Adrenal gland (tissue), 12 donors: Measurements from ENCODE around the gene ADISSP. TPM values are rescaled to one million over a fixed set of nuclear protein-coding genes. Genes with fewer than 3 reads are reported as not detected.
A peak's percentile ranks its signal among the peaks of the same experiment; 100 is the strongest.

Source experiments
- DNase-seq, 7 donors: peaks; one replicate each; pipeline ENCODE4 v3.0.0-alpha.2; 2019 to 2020
- H3K27ac ChIP-seq, 5 donors: fragments of 200-600 bp; sonication (generic) in 4 of 5; 1 replicate in 3 of 5; 2 replicates in 2 of 5; pipeline versions ENCODE4 v1.5.1 to v1.8.0; 2016 to 2020; ENCODE audit warnings: mild to moderate bottlenecking in 1 of 5
- H3K27me3 ChIP-seq: fragments of 200-600 bp; 2 replicates; pipeline ENCODE4 v1.8.0; 2021
- H3K36me3 ChIP-seq, 2 donors: fragments of 200-600 bp; replicated peaks in 1 of 2; 1 replicate in 1 of 2; 2 replicates in 1 of 2; pipeline versions ENCODE4 v1.5.1 to v1.8.0; 2018 to 2022
- H3K4me1 ChIP-seq, 2 donors: fragments of 200-600 bp; replicated peaks in 1 of 2; 1 replicate in 1 of 2; 2 replicates in 1 of 2; pipeline versions ENCODE4 v1.5.1 to v1.8.0; 2018 to 2021
- H3K4me3 ChIP-seq, 4 donors: fragments of 200-600 bp; sonication (generic) in 3 of 4; one replicate each; pipeline ENCODE4 v1.5.1; 2016 to 2018
- H3K9me3 ChIP-seq, 3 donors: fragments of 200-600 bp; sonication (generic) in 1 of 3; replicated peaks in 1 of 3; 1 replicate in 2 of 3; 2 replicates in 1 of 3; pipeline versions ENCODE4 v1.5.1 to v1.8.0; 2016 to 2021
- CTCF ChIP-seq, 6 experiments: fragments of 450-650 bp in 4 of 6; fragments of 200-600 bp in 2 of 6; sonication (generic) in 1 of 6; IDR thresholded peaks; 1 replicate in 5 of 6; 2 replicates in 1 of 6; pipeline versions ENCODE4 v1.5.1 to v1.8.0; 2016 to 2021; ENCODE audit warnings: antibody characterized with exemption in 6 of 6, mild to moderate bottlenecking in 2 of 6, moderate library complexity in 1 of 6
- POLR2A ChIP-seq, 2 donors: fragments of 450-650 bp; IDR thresholded peaks; one replicate each; pipeline ENCODE4 v1.6.1; 2017; ENCODE audit warnings: antibody characterized with exemption in 2 of 2, mild to moderate bottlenecking in 2 of 2, moderate library complexity in 1 of 2
- WGBS, 4 donors: extraction: QIAGEN DNeasy Blood & Tissue Kit in 2 of 4; methylation state at CpG; one replicate each; pipeline versions ENCODE4 v1.1.5 to v1.1.7; 2013 to 2017; 5-methylcytosine and 5-hydroxymethylcytosine counted together
- intact Hi-C, 2 donors: fragments of 100-400 bp; cut with DNase I; formaldehyde crosslinking; loops; one replicate each; pipeline versions ENCODE4 v1.14.1 to v1.15.0; 2022 to 2023
- polyA plus RNA-seq, 3 donors: library from polyadenylated mRNA; stranded (reverse); fragments of 200-250 nt in 2 of 3; fragments of 350-450 nt in 1 of 3; fragmentation: Illumina TruSeq in 1 of 3; extraction: RNeasy Lipid Tissue Mini Kit (QIAGEN cat#74804) in 1 of 3; gene quantifications; one replicate each; pipeline ENCODE4 v1.2.3, GENCODE V29; 2013 to 2014
- total RNA-seq, 9 donors: library from RNA; depleted of rRNA in 4 of 9; stranded (reverse); fragments of >200 nt in 4 of 9; fragments of 120-200 nt in 1 of 9; fragmentation: NEBNext Ultra II Directional in 1 of 9; extraction: Animal tissue kit (Norgen Biotek cat#: 25700) in 1 of 9; gene quantifications; one replicate each; pipeline versions ENCODE4 v1.1.0 to v1.2.4, GENCODE V29; 2013 to 2023
- donor health status: healthy with polysubstance abuse.
- donor health status: Bipolar disorder and iron deficiency.
- donor health status: DM: yes; HTN: yes; CAD: no.
- donor health status: DM: no; HTN: no; CAD: no.
- donor health status: DM: no; HTN: no; CAD: no.
- donor health status: DM: yes; HTN: yes; CAD: no.

The ADISSP gene
- total and polyA plus RNA-seq, 12 donors = 4.4 to 42.1 (median 24.5) TPM

DNA sequence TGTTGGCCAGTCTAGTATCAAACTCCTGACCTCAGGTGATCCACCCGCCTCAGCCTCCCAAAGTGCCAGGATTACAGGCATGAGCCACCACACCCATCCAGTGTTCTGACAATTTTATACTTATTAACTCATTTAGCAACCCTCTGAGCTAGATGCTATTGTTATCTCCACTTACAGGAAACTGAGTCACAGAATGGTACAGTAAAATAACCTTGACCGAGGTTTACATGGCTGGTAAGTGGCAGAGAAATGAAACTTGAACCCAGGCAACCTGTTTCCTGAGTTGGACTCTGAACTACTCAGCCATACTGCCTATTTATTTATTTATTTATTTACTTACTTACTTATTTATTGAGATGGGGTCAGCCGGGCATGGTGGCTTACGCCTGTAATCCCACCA is 48.5 kb downstream of the ADISSP start:
- 81 to 85% (median 83%) methylated on average over 4 of the region's 4 CpGs for WGBS, 4 donors
- TF ChIP-seq CTCF (IDR thresholded peaks at IDR 0.05) = no peak
- no peaks in the 10 kb centered on the region for H3K9me3 ChIP-seq
- no peak for DNase-seq
- H3K4me3 ChIP-seq = no peak overlapping the region
- no peak overlapping the region for H3K27ac ChIP-seq
- H3K27me3 ChIP-seq = no peaks in the 10 kb centered on the region
- H3K36me3 ChIP-seq = no peaks in the 10 kb centered on the region
- no peaks in the 10 kb centered on the region for H3K4me1 ChIP-seq
- intact Hi-C loops = no loop called here

GRCh38 chr20:3716195-3716834 is 51.2 kb downstream of the ADISSP start:
- Histone ChIP-seq H3K4me1 (no peaks in the 10 kb centered on the region), H3K27ac (no peak overlapping the region), H3K27me3 (no peaks in the 10 kb centered on the region), H3K36me3 (no peaks in the 10 kb centered on the region), H3K9me3 (no peaks in the 10 kb centered on the region), H3K4me3 (no peak overlapping the region)
- TF ChIP-seq CTCF (IDR thresholded peaks at IDR 0.05) = peak; percentile 40 to 66 (median 60)
- no peak for TF ChIP-seq POLR2A (IDR thresholded peaks at IDR 0.05)
- WGBS, 4 donors = 71 to 79% (median 78%) methylated on average over 4 of the region's 4 CpGs
- DNase-seq = peak in 3 of 7 donors; percentile 43 to 54 (median 54)
- intact Hi-C loops = no loop called here

- WGBS, 4 donors = 66 to 74% (median 67%) methylated on average over 4 of the region's 4 CpGs
- peak in 2 of 7 donors; percentile 35 to 48 for DNase-seq
- intact Hi-C loops = loop anchor here in 1 of 2 donors (5.0 kb wide), 1 partner anchor 37 kb away; no protein-coding TSS in a partner anchor
- Histone ChIP-seq H3K27ac (peak overlapping the region in 1 of 5 donors; percentile 41), H3K36me3 (no peaks in the 10 kb centered on the region), H3K4me1 (no peaks in the 10 kb centered on the region), H3K27me3 (no peaks in the 10 kb centered on the region), H3K4me3 (no peak overlapping the region), H3K9me3 (no peaks in the 10 kb centered on the region)
- TF ChIP-seq POLR2A (IDR thresholded peaks at IDR 0.05) (no peak), CTCF (IDR thresholded peaks at IDR 0.05) (no peak)
These were observed 53.5 kb downstream of the ADISSP start for GRCh38 chr20:3714092-3714491.

DNA sequence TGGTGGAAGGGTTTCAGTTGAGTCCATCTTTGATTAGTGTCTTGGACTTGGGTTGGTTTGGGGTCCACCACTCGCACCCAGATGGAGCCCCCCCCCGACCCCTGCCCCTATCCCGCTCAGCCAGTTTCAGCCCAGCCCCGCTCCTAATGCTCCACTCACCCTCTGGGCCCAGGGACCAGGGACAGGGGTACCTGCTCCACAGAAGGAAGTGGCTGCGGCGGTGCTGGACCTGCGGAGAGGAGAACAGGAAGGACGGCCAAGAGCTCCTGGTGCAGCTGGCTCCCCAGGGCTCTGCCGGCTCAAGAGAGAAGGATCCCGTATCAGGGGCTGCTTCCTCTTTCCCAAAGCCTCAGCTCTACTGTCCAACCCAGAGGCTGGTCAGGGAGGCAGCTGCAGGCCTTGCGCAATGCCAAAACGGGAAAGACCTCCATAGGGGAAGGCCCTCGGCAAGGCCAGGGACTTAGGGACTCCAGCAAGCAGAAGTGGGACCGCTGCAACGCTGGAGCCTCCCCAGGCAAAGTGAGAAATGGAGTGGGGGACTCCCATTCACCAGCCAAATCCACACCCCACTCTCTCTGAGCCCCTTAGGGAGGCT is 55.2 kb downstream of the ADISSP start, which contains the start of gene SIGLEC1:
SIGLEC1 (minus strand) TSS at position 322 of the 595 bp plus-strand sequence. CDS start 5,472 bp downstream, outside the sequence.
- H3K27ac ChIP-seq = peak within 1 kb of the TSS in 1 of 5 donors; percentile 3
- 62 to 83% (median 75%) methylated on average over 9 to 15 of the region's 15 CpGs for WGBS, 4 donors
- TF ChIP-seq POLR2A (IDR thresholded peaks at IDR 0.05) (no peak), CTCF (IDR thresholded peaks at IDR 0.05) (no peak)
- no peaks in the 10 kb centered on the region for H3K9me3 ChIP-seq
- H3K4me1 ChIP-seq = no peaks in the 10 kb centered on the region
- no peaks in the 10 kb centered on the region for H3K36me3 ChIP-seq
- peak; percentile 53 to 82 (median 67) for DNase-seq
- H3K4me3 ChIP-seq = no peak within 1 kb of the TSS
- no peaks in the 10 kb centered on the region for H3K27me3 ChIP-seq
- intact Hi-C loops = loop anchor here in 1 of 2 donors (5.0 kb wide), 1 partner anchor 35 kb away; no protein-coding TSS in a partner anchor
